B cell (primary cell): ENCODE measurements around the gene FOXL1. TPM values are rescaled to one million over a fixed set of nuclear protein-coding genes. Genes with fewer than 3 reads are reported as not detected.

Experiments
- ATAC-seq: fragments of 200-7000 bp; cut with Tn5 transposase; one replicate; pipeline ENCODE4 v1.10.0; 2021; ENCODE audit warnings: low read depth, mild to moderate bottlenecking, moderate number of reproducible peaks, moderate library complexity
- CTCF ChIA-PET: fragments of 350-600 bp; sonication (Branson Sonifier 250); formaldehyde crosslinking; loops from one replicate; lab custom pipeline; 2021; ENCODE audit warnings: antibody characterized with exemption, inconsistent platforms; lab: Charles Lee
- POLR2A ChIA-PET: fragments of 350-600 bp; sonication (Branson Sonifier 250); formaldehyde crosslinking; loops from one replicate; lab custom pipeline; 2021; ENCODE audit warnings: antibody characterized with exemption; lab: Charles Lee
- DNase-seq: peaks from one replicate; pipeline ENCODE4 v3.0.0; 2013
- H2AFZ ChIP-seq: 2 replicates; pipeline ENCODE4 v1.6.1; 2012; ENCODE audit warnings: mild to moderate bottlenecking, low read depth, low read length; ENCODE audit not compliant: insufficient read depth, poor library complexity, severe bottlenecking
- H3K27ac ChIP-seq, 2 donors: 1 replicate in 1 of 2; 2 replicates in 1 of 2; pipeline ENCODE4 v1.5.1; 2012 to 2013; ENCODE audit warnings: low read length in 2 of 2, mild to moderate bottlenecking in 2 of 2, moderate library complexity in 1 of 2
- H3K27me3 ChIP-seq, 4 experiments: fragments of 200-600 bp in 1 of 4; sonication (generic) in 1 of 4; replicated peaks in 1 of 4; 1 replicate in 2 of 4; 2 replicates in 2 of 4; pipeline versions ENCODE4 v1.6.1 to v1.7.0; 2013 to 2016; ENCODE audit warnings: low read length in 3 of 4, mild to moderate bottlenecking in 2 of 4, mixed read lengths in 1 of 4, moderate library complexity in 1 of 4; ENCODE audit not compliant: insufficient read depth in 4 of 4, control insufficient read depth in 3 of 4; ENCODE audit errors: control extremely low read depth in 1 of 4
- H3K36me3 ChIP-seq, 2 experiments: replicated peaks in 1 of 2; 1 replicate in 1 of 2; 2 replicates in 1 of 2; pipeline versions ENCODE4 v1.6.1 to v1.7.1; 2013; ENCODE audit warnings: low read length in 1 of 2; ENCODE audit not compliant: insufficient read depth in 2 of 2, control insufficient read depth in 1 of 2; ENCODE audit errors: control extremely low read depth in 1 of 2, extremely low read depth in 1 of 2
- H3K4me1 ChIP-seq, 2 donors: fragments of 200-600 bp in 1 of 2; sonication (generic) in 1 of 2; 1 replicate in 1 of 2; 2 replicates in 1 of 2; pipeline versions ENCODE4 v1.5.1 to v1.6.1; 2013 to 2017; ENCODE audit warnings: low read length in 2 of 2; ENCODE audit not compliant: control insufficient read depth in 2 of 2, insufficient read depth in 2 of 2
- H3K4me2 ChIP-seq: replicated peaks from 2 replicates; pipeline ENCODE3; 2012; ENCODE audit warnings: mild to moderate bottlenecking, low read depth, low read length; ENCODE audit not compliant: poor library complexity, severe bottlenecking
- H3K4me3 ChIP-seq, 5 experiments: fragments of 200-600 bp in 1 of 5; sonication (generic) in 1 of 5; 1 replicate in 3 of 5; 2 replicates in 2 of 5; pipeline versions ENCODE4 v1.5.1 to v1.7.0; 2011 to 2016; ENCODE audit warnings: low read length in 4 of 5, mild to moderate bottlenecking in 4 of 5, low read depth in 2 of 5, control low read depth in 1 of 5, moderate library complexity in 1 of 5; ENCODE audit not compliant: insufficient read depth in 1 of 5; ENCODE audit errors: control extremely low read depth in 1 of 5, extremely low read depth in 1 of 5
- H3K79me2 ChIP-seq: fragments of 200-600 bp; sonication (generic); one replicate; pipeline ENCODE4 v1.6.0; 2016; ENCODE audit warnings: low read length; ENCODE audit not compliant: control insufficient read depth, insufficient read depth
- H3K9ac ChIP-seq: fragments of 200-600 bp; sonication (generic); 2 replicates; pipeline ENCODE4 v1.6.1; 2017; ENCODE audit warnings: mild to moderate bottlenecking, low read length, moderate library complexity
- H3K9me3 ChIP-seq, 3 donors: one replicate each; pipeline versions ENCODE4 v1.6.1 to v1.7.1; 2013; ENCODE audit warnings: low read length in 2 of 3; ENCODE audit not compliant: control insufficient read depth in 2 of 3, insufficient read depth in 1 of 3; ENCODE audit errors: control extremely low read depth in 1 of 3
- H4K20me1 ChIP-seq: 2 replicates; pipeline ENCODE4 v1.6.0; 2012; ENCODE audit warnings: mild to moderate bottlenecking, low read length; ENCODE audit not compliant: insufficient read depth, control insufficient read depth, poor library complexity, severe bottlenecking
- H3K27ac Mint-ChIP-seq: one replicate; pipeline ENCODE4 v1.8.0; 2021; ENCODE audit warnings: mixed read lengths
- H3K27me3 Mint-ChIP-seq: one replicate; pipeline ENCODE4 v1.8.0; 2021; ENCODE audit warnings: mixed read lengths
- H3K4me1 Mint-ChIP-seq: one replicate; pipeline ENCODE4 v1.8.0; 2021; ENCODE audit warnings: mixed read lengths
- H3K4me3 Mint-ChIP-seq: one replicate; pipeline ENCODE4 v1.8.0; 2021; ENCODE audit warnings: mixed read lengths
- H3K9me3 Mint-ChIP-seq: one replicate; pipeline ENCODE4 v1.8.0; 2022; ENCODE audit warnings: mixed read lengths; ENCODE audit not compliant: insufficient read depth
- CTCF ChIP-seq: fragments of 200-600 bp; IDR thresholded peaks from one replicate; pipeline ENCODE4 v1.8.0; 2022; ENCODE audit warnings: antibody characterized with exemption, mild to moderate bottlenecking
- EZH2 ChIP-seq: IDR thresholded peaks from 2 replicates; pipeline ENCODE4 v1.6.1; 2012; ENCODE audit warnings: borderline replicate concordance, low read depth, mild to moderate bottlenecking, moderate library complexity, low read length; ENCODE audit not compliant: insufficient read depth, poor library complexity, severe bottlenecking
- WGBS: methylation state at CpG from one replicate; pipeline ENCODE4 v1.1.5; 2013; ENCODE audit warnings: missing lambda C conversion rate; ENCODE audit not compliant: insufficient coverage; 5-methylcytosine and 5-hydroxymethylcytosine counted together
- intact Hi-C: fragments of 100-400 bp; cut with micrococcal nuclease; formaldehyde crosslinking; loops from one replicate; pipeline ENCODE4 v1.10.0; 2022
- polyA plus RNA-seq: library from polyadenylated mRNA; depleted of rRNA; stranded (reverse); fragments of >200 nt; gene quantifications from 2 replicates; pipeline ENCODE4 v1.2.3, GENCODE V29; 2012
- total RNA-seq, 2 donors: library from RNA; stranded (reverse); fragments of 120-200 nt in 1 of 2; gene quantifications; 1 replicate in 1 of 2; 2 replicates in 1 of 2; pipeline versions ENCODE4 v1.2.3 to v1.2.4, GENCODE V29; 2013 to 2022

The FOXL1 gene
- total and polyA plus RNA-seq, 2 donors (not counting 1 experiment from before 2014, with no cell fraction given) = not detected

GRCh38 chr16:86572041-86572521 lies 6.3 kb upstream of the FOXL1 start:
- peaks cover 21 to 22% of the 10 kb centered on the region in 2 donors for H3K4me1 ChIP-seq
- no peak overlapping the region for H3K4me3 ChIP-seq
- Mint-ChIP-seq H3K4me3 (no peak overlapping the region), H3K27ac (no peak overlapping the region), H3K4me1 (peaks cover 19% of the 10 kb centered on the region), H3K9me3 (no peaks in the 10 kb centered on the region), H3K27me3 (peaks cover 65% of the 10 kb centered on the region)
- no peaks in the 10 kb centered on the region for H3K36me3 ChIP-seq
- DNase-seq = no peak
- H3K27ac ChIP-seq = no peak overlapping the region
- intact Hi-C loops = no loop called here
- peaks cover 0 to 63% (median 34%) of the 10 kb centered on the region in 4 experiments for H3K27me3 ChIP-seq
- no peak overlapping the region for H3K9ac ChIP-seq
- WGBS = 85% methylated on average over 12 of the region's 12 CpGs
- ChIA-PET CTCF (no interaction called here), POLR2A (no interaction called here)
- no peak overlapping the region for H3K4me2 ChIP-seq
- ATAC-seq = no peak
- TF ChIP-seq CTCF (no peak), EZH2 (no peak)
- H3K9me3 ChIP-seq = peaks cover 0 to 8% (median 0%) of the 10 kb centered on the region in 3 donors
- H2AFZ ChIP-seq = no peak overlapping the region
- no peaks in the 10 kb centered on the region for H3K79me2 ChIP-seq
- H4K20me1 ChIP-seq = no peaks in the 10 kb centered on the region

- POLR2A ChIA-PET = no interaction called here
- no peak overlapping the region for H3K9ac ChIP-seq
- intact Hi-C loops = no loop called here
- CTCF ChIA-PET = no interaction called here
- DNase-seq (no peak), ATAC-seq (no peak)
- Mint-ChIP-seq H3K27me3 (peaks cover 66% of the 10 kb centered on the region), H3K27ac (no peak overlapping the region), H3K9me3 (no peaks in the 10 kb centered on the region), H3K4me1 (peaks cover 14% of the 10 kb centered on the region), H3K4me3 (no peak overlapping the region)
- no peak for TF ChIP-seq CTCF
- no peak for TF ChIP-seq EZH2
- no peaks in the 10 kb centered on the region for H4K20me1 ChIP-seq
- peaks cover 0 to 6% (median 0%) of the 10 kb centered on the region in 3 donors for H3K9me3 ChIP-seq
- no peaks in the 10 kb centered on the region for H3K36me3 ChIP-seq
- no peak overlapping the region for H3K27ac ChIP-seq
- no peak overlapping the region for H3K4me3 ChIP-seq
- no peak overlapping the region for H3K4me2 ChIP-seq
- H3K4me1 ChIP-seq = peaks cover 16 to 17% of the 10 kb centered on the region in 2 donors
- 98% methylated on average over 6 of the region's 8 CpGs for WGBS
- no peaks in the 10 kb centered on the region for H3K79me2 ChIP-seq
- H2AFZ ChIP-seq = no peak overlapping the region
- peaks cover 0 to 63% (median 37%) of the 10 kb centered on the region in 4 experiments for H3K27me3 ChIP-seq
Measured at GRCh38 chr16:86572606-86573005, 5.7 kb upstream of the FOXL1 start.
